GM21381 (cell line): ENCODE data around the gene TMEM252.

Experiments used
- ATAC-seq: cut with Tn5 transposase; IDR thresholded peaks from one replicate; pipeline ENCODE4 v1.9.1; 2021; ENCODE audit warnings: mild to moderate bottlenecking, moderate library complexity; ENCODE audit not compliant: unreplicated experiment

TMEM252 gene

GRCh38 chr9:68500457-68501381, 40.0 kb downstream of the TMEM252 start:
- ATAC-seq = no peak

DNA sequence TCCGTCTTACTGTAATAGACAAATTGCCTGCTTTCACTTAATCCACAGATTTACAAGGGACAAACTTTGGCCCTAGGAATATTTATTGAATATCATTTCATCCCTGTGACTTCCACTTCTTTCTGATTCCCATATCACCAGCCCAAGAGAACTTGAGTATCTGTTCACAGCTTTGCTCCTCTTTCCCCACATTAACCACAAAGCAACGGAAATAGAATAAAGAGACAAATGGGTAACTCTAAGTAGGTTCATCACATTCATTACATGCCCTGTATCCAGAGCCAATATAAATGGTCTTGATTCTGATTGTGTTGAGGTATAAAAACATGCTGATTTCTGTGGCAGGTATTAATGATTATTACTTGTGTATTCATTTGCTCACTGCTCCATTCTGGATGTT, 41.9 kb downstream of the TMEM252 start:
- ATAC-seq = no peak

DNA sequence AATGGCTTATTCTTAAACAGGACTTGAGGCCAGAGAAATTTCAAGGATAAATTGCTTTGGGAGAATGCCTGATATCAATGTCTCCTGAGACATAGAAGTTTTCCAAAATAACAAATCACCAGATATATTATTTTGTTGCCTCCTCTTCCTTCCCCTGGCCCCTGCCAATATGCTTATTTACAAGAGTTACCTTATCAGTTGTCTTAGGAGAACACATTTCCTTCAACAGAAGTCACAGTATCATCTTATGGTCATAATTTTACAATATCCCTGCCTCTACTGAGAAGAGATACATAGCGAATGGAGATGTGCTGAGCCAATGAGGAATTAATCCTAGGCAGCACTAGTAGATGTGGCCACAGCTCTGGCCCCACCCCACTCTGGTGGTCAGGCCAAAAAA, 43.1 kb downstream of the TMEM252 start:
- ATAC-seq = no peak

DNA sequence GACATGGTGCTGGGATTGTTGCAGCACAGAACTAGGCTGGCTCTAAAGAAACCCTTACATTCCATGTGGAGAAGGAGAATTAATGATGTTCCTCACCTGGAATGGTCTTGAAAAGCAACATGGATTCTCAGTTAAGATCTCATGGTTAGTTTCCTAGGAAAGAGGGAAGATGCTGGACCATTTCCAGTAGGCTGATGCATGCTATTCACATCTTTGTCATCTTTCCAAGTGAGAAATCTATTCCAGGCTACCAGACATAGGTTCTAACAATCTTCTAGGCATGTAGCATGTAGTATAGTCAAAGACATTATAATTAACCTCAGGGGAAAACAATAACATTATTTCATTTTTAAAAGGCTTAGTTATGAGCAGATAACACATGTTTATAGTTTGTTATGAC, 44.3 kb downstream of the TMEM252 start:
- ATAC-seq = no peak

DNA sequence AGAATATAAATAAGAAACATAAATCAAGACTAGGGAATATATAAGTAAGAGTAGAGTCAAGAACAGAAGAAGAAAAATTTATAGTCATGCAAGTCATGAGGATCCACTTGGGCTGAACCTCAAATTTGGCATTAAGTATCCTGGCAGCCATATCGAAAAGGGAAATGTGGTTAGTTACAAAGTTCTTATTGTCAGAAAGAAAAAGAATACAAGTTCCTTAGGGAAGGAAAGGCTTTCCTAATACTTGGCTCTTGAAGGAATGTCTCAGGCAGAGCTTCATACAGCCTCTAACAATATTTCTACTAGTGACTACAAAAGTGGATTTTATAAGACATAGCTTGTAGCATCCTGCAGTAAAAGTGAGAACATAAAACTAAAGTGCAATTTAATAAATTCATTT, 45.4 kb downstream of the TMEM252 start:
- ATAC-seq = no peak

GRCh38 chr9:68493958-68494577, 46.6 kb downstream of the TMEM252 start:
- no peak for ATAC-seq

- ATAC-seq = no peak
Measured at GRCh38 chr9:68493541-68493940, 47.1 kb downstream of the TMEM252 start.

DNA sequence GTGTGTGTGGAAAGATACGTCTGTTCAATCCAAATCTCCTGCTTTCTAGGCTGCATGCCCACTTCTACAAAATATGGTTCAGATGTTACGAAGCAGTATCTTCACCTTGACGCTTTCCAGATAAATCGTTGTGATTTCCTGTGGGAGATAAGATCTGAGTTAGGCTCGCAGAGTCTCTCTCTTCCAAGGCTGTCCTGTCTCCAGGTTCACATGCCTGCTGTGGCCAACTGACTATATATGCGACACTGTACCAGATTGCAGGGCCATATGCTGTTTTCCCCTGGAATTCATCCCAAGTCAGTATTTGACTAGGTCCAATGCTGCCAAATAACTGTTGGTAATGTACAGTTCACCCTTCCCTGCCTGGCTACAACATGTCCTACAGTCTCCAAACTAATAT, 47.9 kb downstream of the TMEM252 start:
- ATAC-seq = no peak

DNA sequence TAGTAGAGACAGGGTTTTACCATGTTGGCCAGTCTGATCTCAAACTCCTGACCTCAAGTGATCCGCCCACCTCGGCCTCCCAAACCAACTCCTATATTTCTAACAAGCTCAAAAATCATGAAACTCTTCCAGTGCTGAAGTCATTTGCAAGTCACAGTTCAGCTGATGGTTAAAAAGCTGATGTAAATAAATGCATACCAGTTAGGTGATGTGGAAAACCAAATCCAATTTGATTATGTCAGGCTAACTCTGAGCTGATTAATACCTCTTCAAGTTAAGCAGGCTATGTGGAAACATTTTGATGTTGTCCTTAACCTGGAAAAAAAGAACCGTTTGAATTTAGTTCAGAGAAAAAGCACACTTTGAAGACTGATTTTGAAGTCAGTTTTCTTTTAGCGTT, 51.0 kb downstream of the TMEM252 start:
- ATAC-seq = no peak

DNA sequence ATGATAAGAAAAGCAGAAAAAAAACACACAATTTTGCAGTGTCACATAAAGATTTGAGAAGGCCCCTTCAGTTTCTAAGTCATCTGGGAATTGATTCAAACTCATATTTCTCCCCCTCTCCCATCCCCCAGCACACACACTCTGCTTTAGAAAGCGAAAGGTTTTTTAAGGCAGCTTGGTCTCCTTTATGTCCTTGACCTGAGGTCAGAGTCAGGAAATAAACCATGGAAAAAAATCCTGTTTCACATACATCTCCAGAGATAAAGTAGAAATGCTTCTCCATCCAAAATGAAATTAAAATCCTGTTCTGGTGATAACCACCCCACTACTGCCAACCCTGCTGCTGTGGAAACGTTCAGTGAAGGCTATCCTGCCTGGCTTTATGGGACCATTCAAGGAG, 52.6 kb downstream of the TMEM252 start:
- ATAC-seq = no peak
